ENCODE results near the gene AK3. TPM values are rescaled to one million over a fixed set of nuclear protein-coding genes. Genes with fewer than 3 reads are reported as not detected.

The AK3 gene
- total and polyA plus RNA-seq, 9 of the 15 experiments (the other 6 are each of a cell fraction or from before 2014, with no cell fraction given) = 12.2 to 78.6 (median 41.8) TPM

- TF ChIP-seq AFF1 (IDR thresholded peaks at IDR 0.05; ENCODE audit: low read depth in 1 of 2, partially characterized antibody in 2 of 2) (no peak), ZBTB40 (IDR thresholded peaks at IDR 0.05) (no peak), ZBTB40 (CRISPR knock-in tag; IDR thresholded peaks at IDR 0.05) (no peak), GMEB1 (CRISPR knock-in tag; IDR thresholded peaks at IDR 0.05) (no peak), SREBF1 (IDR thresholded peaks at IDR 0.05; ENCODE audit: borderline replicate concordance, low read depth, low read length) (no peak), ZBTB43 (CRISPR knock-in tag; IDR thresholded peaks at IDR 0.05) (no peak), PBX2 (CRISPR knock-in tag; IDR thresholded peaks at IDR 0.05; ENCODE audit: low read depth) (peak; percentile 67), PBX2 (tag; conservative IDR thresholded peaks at IDR 0.05; ENCODE audit: low read depth) (peak; percentile 87)
Measured at GRCh38 chr9:4700091-4700490, 40.9 kb downstream of the AK3 start (continued).

All from K562 (cell line).